Measurements from ENCODE around the gene SALL4.

Gene SALL4

GRCh38 chr20:51734876-51735720, 67.2 kb downstream of the SALL4 start:
- DNase-seq = no peak

GRCh38 chr20:51733070-51733469, 69.3 kb downstream of the SALL4 start:
- DNase-seq = no peak

Measured in CD4-positive, alpha-beta T cell treated with Interleukin-21 for 1 hour (primary cell).